GM23338 (cell line): ENCODE measurements around the gene TRIM56.

Experiments
- CREB1 ChIP-seq: fragments of 250-450 bp; sonication (Bioruptor Pico); IDR thresholded peaks from 2 replicates; pipeline ENCODE4 v1.5.0; 2020; ENCODE audit warnings: low read depth, mild to moderate bottlenecking, moderate library complexity
- CTCF ChIP-seq, 2 experiments: fragments of 200-600 bp in 1 of 2; sonication (generic) in 1 of 2; conservative IDR thresholded peaks; 2 replicates each; pipeline versions ENCODE4 v1.5.1 to v1.6.1; 2016 to 2017; ENCODE audit warnings: antibody characterized with exemption in 2 of 2, low read depth in 2 of 2, mild to moderate bottlenecking in 2 of 2, moderate library complexity in 1 of 2
- ETS1 ChIP-seq: IDR thresholded peaks from 2 replicates; pipeline ENCODE4 v1.6.1; 2016; ENCODE audit warnings: antibody characterized with exemption
- EZH2 ChIP-seq: fragments of 200-600 bp; sonication (generic); IDR thresholded peaks from one replicate; pipeline ENCODE4 v1.8.0; 2017; ENCODE audit warnings: antibody characterized with exemption, mild to moderate bottlenecking, low read depth; ENCODE audit not compliant: unreplicated experiment
- EZH2phosphoT487 ChIP-seq: fragments of 200-600 bp; sonication (generic); IDR thresholded peaks from one replicate; pipeline ENCODE4 v1.8.1; 2018; ENCODE audit warnings: antibody characterized with exemption; ENCODE audit not compliant: unreplicated experiment
- JUNB ChIP-seq: IDR thresholded peaks from one replicate; pipeline ENCODE4 v1.6.1; 2016; ENCODE audit warnings: antibody characterized with exemption; ENCODE audit not compliant: unreplicated experiment
- POLR2AphosphoS5 ChIP-seq: IDR thresholded peaks from 2 replicates; pipeline ENCODE4 v1.6.1; 2016; ENCODE audit warnings: antibody characterized with exemption, low read depth
- REST ChIP-seq: IDR thresholded peaks from one replicate; pipeline ENCODE4 v1.6.1; 2018; ENCODE audit warnings: antibody characterized with exemption; ENCODE audit not compliant: unreplicated experiment
- ZNF462 ChIP-seq: fragments of 250-450 bp; sonication (Bioruptor Pico); IDR thresholded peaks from 2 replicates; pipeline ENCODE4 v1.5.0; 2020; ENCODE audit warnings: mild to moderate bottlenecking, moderate library complexity

DNA sequence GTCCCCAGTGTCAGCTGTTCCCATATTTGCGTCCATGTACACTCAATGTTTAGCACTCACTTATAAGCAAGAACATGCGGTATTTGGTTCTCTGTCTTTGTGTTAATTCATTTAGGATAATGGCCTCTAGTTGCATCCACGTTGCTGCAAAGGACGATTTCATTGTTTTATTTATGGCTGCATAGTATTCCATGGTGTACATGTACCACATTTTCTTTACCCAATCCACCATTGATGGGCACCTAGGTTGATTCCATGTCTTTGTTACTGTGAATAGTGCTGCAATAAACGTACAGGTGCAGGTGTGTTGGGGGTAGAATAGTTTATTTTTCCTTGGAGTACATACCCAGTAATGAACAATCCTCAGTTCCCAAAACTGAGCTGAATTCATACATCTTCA lies 24.3 kb upstream of the TRIM56 start:
- TF ChIP-seq CTCF (conservative IDR thresholded peaks at IDR 0.05; ENCODE audit: low read depth in 2 of 2) (no peak), POLR2AphosphoS5 (no peak), EZH2 (no peak), REST (no peak), EZH2phosphoT487 (no peak), CREB1 (no peak), ETS1 (no peak), JUNB (no peak), ZNF462 (no peak)
